ENCODE measurements around the gene ZRANB3. TPM values are rescaled to one million over a fixed set of nuclear protein-coding genes. Genes with fewer than 3 reads are reported as not detected.

Gene ZRANB3
- total and polyA plus RNA-seq, 7 experiments from 2014 or later, result 4.7 to 7.4 (median 5.6) TPM

DNA sequence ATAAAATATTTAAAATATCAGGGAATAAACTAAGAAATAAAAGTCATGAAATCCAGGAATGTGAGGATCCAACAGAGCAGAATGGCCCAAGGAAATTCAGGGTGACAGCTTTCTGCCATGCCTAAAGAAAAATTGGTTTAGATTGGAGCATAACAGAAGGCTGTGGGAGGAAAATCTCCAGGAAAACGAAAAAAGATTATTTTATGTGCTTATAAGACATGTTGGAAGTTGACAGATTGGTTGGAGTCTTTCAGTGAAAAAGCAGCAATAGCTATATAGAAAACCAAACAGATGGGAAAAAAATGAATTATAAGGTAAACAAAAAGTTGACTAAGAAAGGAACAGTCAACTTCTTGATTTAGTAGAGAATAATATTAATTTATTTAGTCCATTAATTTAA, 203.9 kb downstream of the ZRANB3 start:
- Mint-ChIP-seq H3K27ac (no peak overlapping the region), H3K36me3 (peaks cover 0 to 19% (median 7%) of the 10 kb centered on the region in 5 donors), H3K4me1 (no peaks in the 10 kb centered on the region), H3K27me3 (no peaks in the 10 kb centered on the region), H3K9me3 (peaks cover 11 to 67% (median 26%) of the 10 kb centered on the region in 11 donors), H3K4me3 (no peak overlapping the region)
- Histone ChIP-seq H3K4me3 (ENCODE audit: low read length) (no peak overlapping the region), H3K27me3 (ENCODE audit: control insufficient read depth in 2 of 2, insufficient read depth in 2 of 2, low read length in 2 of 2) (no peaks in the 10 kb centered on the region), H3K9me3 (ENCODE audit: control insufficient read depth in 2 of 3, low read length in 3 of 3) (peaks cover 0 to 4% (median 0%) of the 10 kb centered on the region in 3 experiments), H3K36me3 (ENCODE audit: control insufficient read depth in 2 of 3, insufficient read depth in 3 of 3, low read length in 3 of 3) (no peaks in the 10 kb centered on the region), H3K27ac (ENCODE audit: low read depth, low read length) (no peak overlapping the region), H3K4me1 (ENCODE audit: control insufficient read depth in 2 of 2, insufficient read depth in 2 of 2, low read length in 2 of 2) (no peaks in the 10 kb centered on the region)
- ChIA-PET POLR2A (no interaction called here), CTCF (no interaction called here)
- intact Hi-C loops (cut with micrococcal nuclease), result no loop called here
- ATAC-seq (no peak), DNase-seq (no peak)

DNA sequence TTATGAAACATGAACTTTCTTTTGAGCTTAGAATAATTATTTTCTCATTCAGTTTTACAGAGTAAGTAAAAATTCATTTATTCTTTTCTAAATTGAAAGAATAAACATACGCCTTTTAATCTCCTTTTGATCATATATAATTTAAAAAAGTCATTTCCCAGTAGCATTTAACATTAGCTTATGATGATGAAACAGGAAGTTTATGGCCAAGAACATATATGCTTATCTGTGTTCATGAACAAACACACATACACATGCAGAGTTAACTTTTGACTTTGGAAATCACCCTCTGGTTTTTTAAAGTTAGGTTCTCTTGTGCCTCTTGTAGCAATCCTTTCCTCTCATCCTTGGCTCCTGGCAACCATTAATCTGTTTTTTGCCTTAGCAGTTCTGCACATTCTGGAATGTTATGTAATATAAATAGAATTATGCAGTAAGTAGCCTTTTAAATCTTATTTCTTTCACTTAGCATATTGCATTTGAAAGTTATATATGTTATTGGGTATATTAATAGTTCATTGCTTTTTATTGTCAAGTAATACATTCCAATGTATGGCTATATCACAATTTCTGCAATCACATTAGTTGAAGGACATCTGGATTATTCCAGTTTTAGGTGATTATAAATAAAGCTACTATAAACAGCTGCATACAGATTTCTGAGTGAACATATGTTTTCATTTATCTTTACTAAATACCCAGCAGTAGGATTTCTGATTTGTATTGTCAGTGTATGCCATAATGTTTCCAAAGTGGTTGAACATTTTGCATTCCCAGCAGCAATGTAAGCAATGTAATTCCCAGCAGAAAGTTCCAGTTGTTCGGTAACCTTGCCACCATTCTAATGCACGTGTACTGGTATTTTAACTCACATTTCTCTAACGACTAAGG, 210.3 kb downstream of the ZRANB3 start:
- no peak overlapping the region for H3K4me3 ChIP-seq (ENCODE audit: low read length)
- H3K4me1 ChIP-seq (ENCODE audit: control insufficient read depth in 2 of 2, insufficient read depth in 2 of 2, low read length in 2 of 2), result no peaks in the 10 kb centered on the region
- H3K9me3 ChIP-seq (ENCODE audit: control insufficient read depth in 2 of 3, low read length in 3 of 3), result peaks cover 0 to 4% (median 0%) of the 10 kb centered on the region in 3 experiments
- no peaks in the 10 kb centered on the region for H3K4me1 Mint-ChIP-seq
- ChIA-PET CTCF (no interaction called here), POLR2A (interaction anchor here (0.6 kb wide), 1 partner anchor 30 kb away, joined by 3 read pairs; no protein-coding TSS in a partner anchor)
- DNase-seq (no peak), ATAC-seq (no peak)
- no peak overlapping the region for H3K27ac Mint-ChIP-seq
- no peaks in the 10 kb centered on the region for H3K27me3 ChIP-seq (ENCODE audit: control insufficient read depth in 2 of 2, insufficient read depth in 2 of 2, low read length in 2 of 2)
- no peaks in the 10 kb centered on the region for H3K27me3 Mint-ChIP-seq
- peaks cover 0 to 11% (median 6%) of the 10 kb centered on the region in 11 donors for H3K9me3 Mint-ChIP-seq
- no peaks in the 10 kb centered on the region for H3K36me3 ChIP-seq (ENCODE audit: control insufficient read depth in 2 of 3, insufficient read depth in 3 of 3, low read length in 3 of 3)
- H3K36me3 Mint-ChIP-seq, result peaks cover 0 to 6% (median 4%) of the 10 kb centered on the region in 5 donors
- intact Hi-C loops (cut with micrococcal nuclease), result no loop called here
- H3K27ac ChIP-seq (ENCODE audit: low read depth, low read length), result no peak overlapping the region
- no peak overlapping the region for H3K4me3 Mint-ChIP-seq

DNA sequence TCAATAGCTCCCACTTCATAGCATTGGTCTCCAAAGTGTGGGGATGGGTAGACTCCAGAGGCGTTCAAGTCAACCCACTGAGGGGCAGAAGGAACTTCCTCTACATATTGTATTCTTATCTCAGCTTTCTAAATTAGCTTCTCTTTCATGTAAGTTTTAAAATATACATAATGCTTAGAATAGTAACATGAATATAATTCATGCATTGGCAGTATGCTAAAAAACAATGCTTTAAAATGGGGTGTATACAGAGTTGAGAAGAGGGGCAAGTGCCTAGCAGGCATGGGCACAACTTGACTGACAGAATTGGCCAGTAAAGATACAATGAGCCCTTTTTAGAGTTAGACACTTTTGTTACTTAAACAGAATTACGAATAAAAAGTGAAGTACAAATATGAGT, 212.2 kb downstream of the ZRANB3 start:
- H3K9me3 ChIP-seq (ENCODE audit: control insufficient read depth in 2 of 3, low read length in 3 of 3), result no peaks in the 10 kb centered on the region
- Mint-ChIP-seq H3K27ac (no peak overlapping the region), H3K4me3 (no peak overlapping the region), H3K4me1 (no peaks in the 10 kb centered on the region), H3K27me3 (no peaks in the 10 kb centered on the region), H3K36me3 (peaks cover 0 to 5% (median 3%) of the 10 kb centered on the region in 5 donors), H3K9me3 (peaks cover 0 to 7% (median 4%) of the 10 kb centered on the region in 11 donors)
- H3K27me3 ChIP-seq (ENCODE audit: control insufficient read depth in 2 of 2, insufficient read depth in 2 of 2, low read length in 2 of 2), result no peaks in the 10 kb centered on the region
- no peaks in the 10 kb centered on the region for H3K36me3 ChIP-seq (ENCODE audit: control insufficient read depth in 2 of 3, insufficient read depth in 3 of 3, low read length in 3 of 3)
- ATAC-seq (no peak), DNase-seq (no peak)
- H3K27ac ChIP-seq (ENCODE audit: low read depth, low read length), result no peak overlapping the region
- intact Hi-C loops (cut with micrococcal nuclease), result no loop called here
- ChIA-PET CTCF (interaction anchor here (0.7 kb wide), 1 partner anchor 11 kb away, joined by 3 read pairs; no protein-coding TSS in a partner anchor), POLR2A (no interaction called here)
- no peak overlapping the region for H3K4me3 ChIP-seq (ENCODE audit: low read length)
- H3K4me1 ChIP-seq (ENCODE audit: control insufficient read depth in 2 of 2, insufficient read depth in 2 of 2, low read length in 2 of 2), result no peaks in the 10 kb centered on the region

DNA sequence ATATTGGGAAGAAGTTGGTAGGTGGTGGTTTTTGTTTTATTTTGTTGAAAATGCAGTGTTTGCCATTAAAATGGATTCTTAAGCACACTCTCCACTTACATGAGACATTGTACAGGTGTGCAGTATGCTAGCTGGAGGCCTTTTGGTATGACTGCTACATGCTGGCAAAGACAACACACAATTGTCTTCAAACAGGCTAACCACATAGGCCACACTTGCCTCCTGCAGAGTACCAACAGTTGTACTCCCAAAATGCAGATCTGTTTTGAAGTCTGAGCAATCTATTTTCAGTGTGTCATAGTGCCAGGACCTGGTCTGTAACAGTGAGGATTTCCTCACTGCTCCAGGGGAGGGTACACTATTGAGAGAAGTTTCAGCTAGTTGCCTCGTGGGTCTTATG, 213.6 kb downstream of the ZRANB3 start:
- no peaks in the 10 kb centered on the region for H3K9me3 Mint-ChIP-seq

DNA sequence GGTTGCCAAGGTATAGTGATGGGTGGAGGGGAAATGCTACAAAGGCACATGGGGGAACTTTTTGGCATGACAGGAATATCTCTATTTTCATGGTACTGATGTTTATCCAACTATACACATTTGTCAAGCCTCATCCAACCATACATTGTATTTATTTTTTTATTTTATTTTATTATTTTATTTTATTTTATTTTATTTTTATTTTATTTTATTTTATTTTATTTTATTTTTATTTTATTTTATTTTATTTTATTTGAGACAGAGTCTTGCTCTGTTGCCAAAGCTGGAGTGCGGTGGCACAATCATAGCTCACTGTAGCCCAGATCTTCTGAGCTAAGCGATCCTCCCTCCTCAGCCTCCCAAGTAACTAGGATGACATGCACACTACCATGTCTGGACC, 219.1 kb downstream of the ZRANB3 start:
- Mint-ChIP-seq H3K27me3 (no peaks in the 10 kb centered on the region), H3K4me3 (no peak overlapping the region), H3K36me3 (peaks cover 2 to 37% (median 33%) of the 10 kb centered on the region in 5 donors), H3K4me1 (peaks cover 0 to 3% (median 0%) of the 10 kb centered on the region in 7 donors), H3K9me3 (peaks cover 0 to 12% (median 8%) of the 10 kb centered on the region in 11 donors), H3K27ac (no peak overlapping the region)
- no peaks in the 10 kb centered on the region for H3K4me1 ChIP-seq (ENCODE audit: control insufficient read depth in 2 of 2, insufficient read depth in 2 of 2, low read length in 2 of 2)
- intact Hi-C loops (cut with micrococcal nuclease), result no loop called here
- H3K36me3 ChIP-seq (ENCODE audit: control insufficient read depth in 2 of 3, insufficient read depth in 3 of 3, low read length in 3 of 3), result no peaks in the 10 kb centered on the region
- DNase-seq (no peak), ATAC-seq (no peak)
- no peak overlapping the region for H3K4me3 ChIP-seq (ENCODE audit: low read length)
- ChIA-PET CTCF (interaction anchor here (0.6 kb wide), 1 partner anchor 45 kb away, joined by 3 read pairs; no protein-coding TSS in a partner anchor), POLR2A (no interaction called here)
- no peak overlapping the region for H3K27ac ChIP-seq (ENCODE audit: low read depth, low read length)
- peaks cover 0 to 3% (median 0%) of the 10 kb centered on the region in 3 experiments for H3K9me3 ChIP-seq (ENCODE audit: control insufficient read depth in 2 of 3, low read length in 3 of 3)
- H3K27me3 ChIP-seq (ENCODE audit: control insufficient read depth in 2 of 2, insufficient read depth in 2 of 2, low read length in 2 of 2), result no peaks in the 10 kb centered on the region

More for the DNA sequence above, 213.6 kb downstream of the ZRANB3 start:
- intact Hi-C loops (cut with micrococcal nuclease), result no loop called here
- Mint-ChIP-seq H3K36me3 (peaks cover 0 to 9% (median 7%) of the 10 kb centered on the region in 5 donors), H3K27me3 (no peaks in the 10 kb centered on the region), H3K27ac (no peak overlapping the region), H3K4me3 (no peak overlapping the region), H3K4me1 (no peaks in the 10 kb centered on the region)
- Histone ChIP-seq H3K4me3 (ENCODE audit: low read length) (no peak overlapping the region), H3K36me3 (ENCODE audit: control insufficient read depth in 2 of 3, insufficient read depth in 3 of 3, low read length in 3 of 3) (no peaks in the 10 kb centered on the region), H3K27ac (ENCODE audit: low read depth, low read length) (no peak overlapping the region), H3K27me3 (ENCODE audit: control insufficient read depth in 2 of 2, insufficient read depth in 2 of 2, low read length in 2 of 2) (no peaks in the 10 kb centered on the region), H3K4me1 (ENCODE audit: control insufficient read depth in 2 of 2, insufficient read depth in 2 of 2, low read length in 2 of 2) (no peaks in the 10 kb centered on the region), H3K9me3 (ENCODE audit: control insufficient read depth in 2 of 3, low read length in 3 of 3) (no peaks in the 10 kb centered on the region)
- DNase-seq (no peak), ATAC-seq (no peak)
- ChIA-PET POLR2A (no interaction called here), CTCF (no interaction called here)

DNA sequence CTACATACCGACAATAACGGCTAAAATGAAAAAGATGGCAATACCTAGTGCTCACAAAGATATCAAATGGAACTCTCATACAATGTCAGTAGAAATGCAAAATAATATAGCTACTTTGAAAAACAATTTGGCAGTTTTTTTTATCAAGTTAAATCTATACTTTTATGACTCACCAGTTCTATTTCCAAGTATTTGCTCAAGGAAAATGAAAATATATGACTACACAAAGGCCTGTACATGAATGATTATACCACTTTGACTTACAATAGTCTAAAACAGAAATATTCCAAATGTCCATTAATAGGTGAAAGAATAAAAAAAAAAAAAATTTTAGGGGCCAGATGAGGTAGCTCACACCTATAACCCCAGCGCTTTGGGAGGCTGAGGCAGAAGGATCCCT, 219.8 kb downstream of the ZRANB3 start:
- H3K4me1 Mint-ChIP-seq, result peaks cover 0 to 3% (median 0%) of the 10 kb centered on the region in 7 donors
- no peaks in the 10 kb centered on the region for H3K27me3 ChIP-seq (ENCODE audit: control insufficient read depth in 2 of 2, insufficient read depth in 2 of 2, low read length in 2 of 2)
- no peak overlapping the region for H3K27ac ChIP-seq (ENCODE audit: low read depth, low read length)
- intact Hi-C loops (cut with micrococcal nuclease), result no loop called here
- CTCF ChIA-PET, result interaction anchor here (0.6 kb wide), 1 partner anchor 44 kb away, joined by 3 read pairs; no protein-coding TSS in a partner anchor
- H3K9me3 ChIP-seq (ENCODE audit: control insufficient read depth in 2 of 3, low read length in 3 of 3), result peaks cover 0 to 3% (median 0%) of the 10 kb centered on the region in 3 experiments
- H3K36me3 ChIP-seq (ENCODE audit: control insufficient read depth in 2 of 3, insufficient read depth in 3 of 3, low read length in 3 of 3), result no peaks in the 10 kb centered on the region
- DNase-seq, result no peak
- H3K4me3 ChIP-seq (ENCODE audit: low read length), result no peak overlapping the region
- POLR2A ChIA-PET, result no interaction called here
- no peaks in the 10 kb centered on the region for H3K4me1 ChIP-seq (ENCODE audit: control insufficient read depth in 2 of 2, insufficient read depth in 2 of 2, low read length in 2 of 2)
- H3K36me3 Mint-ChIP-seq, result peaks cover 2 to 37% (median 33%) of the 10 kb centered on the region in 5 donors
- peaks cover 0 to 14% (median 8%) of the 10 kb centered on the region in 11 donors for H3K9me3 Mint-ChIP-seq
- no peaks in the 10 kb centered on the region for H3K27me3 Mint-ChIP-seq
- ATAC-seq, result no peak
- no peak overlapping the region for H3K4me3 Mint-ChIP-seq
- no peak overlapping the region for H3K27ac Mint-ChIP-seq

Data from naive thymus-derived CD4-positive, alpha-beta T cell (primary cell).